GM18499 (cell line): ENCODE results near the gene ITGB1BP1.
A peak's percentile ranks its signal among the peaks of the same experiment; 100 is the strongest.

Experiments used
- ATAC-seq: cut with Tn5 transposase; IDR thresholded peaks from one replicate; pipeline ENCODE4 v1.9.1; 2021; ENCODE audit warnings: moderate number of reproducible peaks; ENCODE audit not compliant: insufficient read depth, unreplicated experiment

Gene ITGB1BP1, protein sequence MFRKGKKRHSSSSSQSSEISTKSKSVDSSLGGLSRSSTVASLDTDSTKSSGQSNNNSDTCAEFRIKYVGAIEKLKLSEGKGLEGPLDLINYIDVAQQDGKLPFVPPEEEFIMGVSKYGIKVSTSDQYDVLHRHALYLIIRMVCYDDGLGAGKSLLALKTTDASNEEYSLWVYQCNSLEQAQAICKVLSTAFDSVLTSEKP

DNA sequence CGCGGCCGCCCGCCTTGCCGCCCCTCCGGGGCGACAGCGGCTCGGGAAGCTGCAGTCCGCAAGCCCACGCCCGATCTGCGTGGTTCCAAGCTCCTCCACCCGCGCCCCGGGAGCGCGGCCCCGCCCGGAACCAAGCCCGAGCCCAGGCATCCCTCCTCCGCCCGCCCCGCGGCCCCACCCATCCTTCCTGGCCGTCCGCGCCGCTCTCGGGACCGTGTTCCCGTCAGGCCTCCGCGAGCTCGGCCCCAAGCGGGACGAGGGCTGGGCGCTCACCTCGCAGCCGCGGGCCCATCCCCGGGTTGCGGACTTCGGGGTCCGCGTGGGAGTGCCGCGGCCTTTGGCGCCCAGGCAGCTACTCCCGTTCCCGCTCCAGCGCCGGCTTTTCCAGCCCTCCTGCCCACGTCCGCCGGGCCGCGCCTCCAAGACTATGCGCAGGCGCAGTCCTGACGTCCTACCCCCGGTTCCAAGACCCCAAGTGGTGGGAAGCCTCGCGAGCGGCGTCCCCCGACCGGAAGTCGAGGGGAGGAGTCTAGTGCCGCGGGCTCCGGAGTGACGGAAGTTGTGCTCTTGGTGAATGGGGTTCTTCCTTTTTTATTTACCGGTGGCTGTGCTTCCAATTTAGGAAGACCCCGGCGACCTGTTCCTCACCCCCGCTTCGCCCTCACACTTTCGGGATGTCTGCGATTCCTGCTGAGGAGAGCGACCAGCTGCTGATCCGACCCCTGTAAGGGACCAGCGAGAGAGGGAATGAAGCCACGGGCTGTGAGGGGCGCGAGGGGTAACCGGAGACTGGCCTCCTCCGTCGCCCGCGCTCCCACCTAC is at the start of gene ITGB1BP1, which contains the start of gene CPSF3:
Gene ITGB1BP1 (minus strand): TSS at position 429 of the 822 bp plus-strand sequence. CDS start 4,831 bp downstream, outside the sequence.
Gene CPSF3 (plus strand): TSS at position 555 of the 822 bp plus-strand sequence. CDS start 120 bp downstream, at position 675.
- ATAC-seq, result peak; percentile 60

DNA sequence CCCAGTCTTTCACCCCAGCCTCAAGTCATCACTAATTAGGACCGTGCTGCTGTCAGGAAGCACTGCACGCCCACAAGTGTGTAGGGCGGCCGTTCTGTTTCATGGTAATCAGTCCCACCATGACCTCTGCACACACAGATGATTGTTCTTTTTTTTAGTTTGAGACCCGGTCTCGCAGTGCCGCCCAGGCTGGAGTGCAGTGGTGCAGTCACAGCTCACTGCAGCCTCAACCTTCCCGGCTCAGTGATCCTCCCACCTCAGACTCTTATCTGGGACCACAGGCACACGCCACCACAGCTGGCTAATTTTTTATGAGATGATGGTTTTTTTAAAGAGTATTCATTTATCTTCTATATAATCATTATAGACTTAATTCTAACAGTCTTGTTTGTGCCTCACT is 49.2 kb upstream of the ITGB1BP1 start:
- no peak for ATAC-seq

DNA sequence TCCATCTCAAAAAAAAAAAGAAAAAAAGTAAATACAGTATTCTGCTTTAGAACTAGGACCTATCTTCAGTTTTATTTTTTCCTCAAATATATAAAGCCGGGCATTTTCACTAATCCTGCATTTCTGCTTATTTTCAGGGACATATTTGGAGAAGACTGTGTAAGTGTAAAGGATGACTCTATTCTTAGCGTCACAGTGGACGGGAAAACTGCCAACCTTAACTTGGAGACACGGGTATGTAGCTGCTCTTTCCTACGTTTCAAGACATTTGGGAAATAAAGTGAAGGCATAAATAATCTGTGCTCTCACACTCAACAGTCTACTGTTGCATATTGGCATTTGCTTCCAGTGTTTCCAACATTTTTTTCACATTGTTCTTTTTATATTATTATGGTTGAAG is 47.9 kb upstream of the ITGB1BP1 start:
- ATAC-seq, result no peak

DNA sequence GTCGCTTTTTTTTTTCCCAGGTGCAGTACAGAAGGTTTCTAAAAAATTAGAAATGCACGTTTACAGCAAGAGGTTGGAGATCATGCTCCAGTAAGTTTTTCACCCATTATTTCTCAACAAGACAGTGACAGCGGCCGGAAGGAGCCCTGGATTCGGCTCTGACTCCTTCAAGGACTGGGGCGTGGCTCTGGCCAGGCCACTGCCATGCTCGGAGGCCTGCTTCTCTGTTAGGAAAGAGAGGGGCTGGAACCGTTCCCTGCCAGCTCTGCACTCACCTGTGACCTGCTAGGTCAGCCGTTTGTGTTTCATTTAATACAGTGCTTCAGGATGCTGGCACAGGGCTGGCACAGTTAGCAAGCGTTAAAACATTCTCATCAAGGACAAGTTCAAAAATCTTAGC is 44.4 kb upstream of the ITGB1BP1 start:
- ATAC-seq, result no peak

DNA sequence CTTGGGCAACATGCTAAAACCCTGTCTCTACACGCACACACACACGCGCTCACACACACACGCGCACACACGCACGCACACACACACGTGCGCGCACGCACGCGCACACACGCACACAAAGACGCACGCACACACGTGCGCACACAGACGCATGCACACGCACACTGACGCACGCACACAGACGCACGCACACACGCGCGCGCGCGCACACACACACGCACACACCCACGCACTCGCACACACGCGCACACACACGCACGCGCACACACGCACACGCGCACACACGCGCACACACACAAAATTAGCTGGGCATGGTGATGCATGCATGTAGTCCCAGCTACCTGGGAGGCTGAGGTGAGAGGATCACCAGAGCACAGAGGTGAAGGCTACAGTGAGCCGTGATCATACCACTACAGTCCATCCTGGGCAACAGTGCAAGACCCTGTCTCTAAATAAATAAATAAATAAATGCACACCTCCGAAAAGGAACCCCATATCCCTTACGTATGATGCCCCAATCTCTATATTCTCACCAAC is 42.9 kb upstream of the ITGB1BP1 start:
- no peak for ATAC-seq

DNA sequence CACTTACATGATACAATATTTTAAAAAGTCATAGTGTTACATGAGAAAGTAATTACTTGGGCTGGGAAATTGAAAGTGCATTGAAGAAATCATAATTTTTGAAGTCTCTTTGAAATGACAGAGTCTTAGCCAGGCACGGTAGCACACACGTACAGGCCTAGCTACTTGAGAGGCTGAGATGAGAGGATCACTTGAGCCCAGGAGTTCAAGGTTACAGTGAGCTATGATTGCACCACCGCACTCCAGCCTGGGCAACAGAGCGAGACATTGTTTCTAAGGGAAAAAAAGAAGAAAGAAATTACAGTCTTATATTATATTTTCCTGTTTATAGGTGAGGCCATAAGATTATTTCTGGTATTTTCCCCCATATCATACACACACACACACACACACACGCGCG is 41.8 kb upstream of the ITGB1BP1 start:
- ATAC-seq, result no peak

DNA sequence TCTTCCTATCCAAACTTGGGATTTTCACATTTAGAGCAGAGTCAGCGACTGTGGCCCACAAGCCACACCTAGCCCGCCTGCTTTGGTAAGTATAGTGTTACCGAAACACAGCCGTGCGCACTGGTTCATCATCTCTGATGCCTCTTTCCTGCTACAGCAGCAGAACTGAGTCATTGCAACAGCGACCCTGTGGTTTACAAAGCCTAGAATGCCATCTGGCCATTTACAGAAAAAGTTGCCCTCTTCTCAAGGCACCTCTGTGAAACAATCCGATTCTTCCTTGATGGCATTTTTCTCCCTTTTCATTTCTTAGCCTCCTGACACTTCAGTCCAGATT is 40.3 kb upstream of the ITGB1BP1 start:
- no peak for ATAC-seq

DNA sequence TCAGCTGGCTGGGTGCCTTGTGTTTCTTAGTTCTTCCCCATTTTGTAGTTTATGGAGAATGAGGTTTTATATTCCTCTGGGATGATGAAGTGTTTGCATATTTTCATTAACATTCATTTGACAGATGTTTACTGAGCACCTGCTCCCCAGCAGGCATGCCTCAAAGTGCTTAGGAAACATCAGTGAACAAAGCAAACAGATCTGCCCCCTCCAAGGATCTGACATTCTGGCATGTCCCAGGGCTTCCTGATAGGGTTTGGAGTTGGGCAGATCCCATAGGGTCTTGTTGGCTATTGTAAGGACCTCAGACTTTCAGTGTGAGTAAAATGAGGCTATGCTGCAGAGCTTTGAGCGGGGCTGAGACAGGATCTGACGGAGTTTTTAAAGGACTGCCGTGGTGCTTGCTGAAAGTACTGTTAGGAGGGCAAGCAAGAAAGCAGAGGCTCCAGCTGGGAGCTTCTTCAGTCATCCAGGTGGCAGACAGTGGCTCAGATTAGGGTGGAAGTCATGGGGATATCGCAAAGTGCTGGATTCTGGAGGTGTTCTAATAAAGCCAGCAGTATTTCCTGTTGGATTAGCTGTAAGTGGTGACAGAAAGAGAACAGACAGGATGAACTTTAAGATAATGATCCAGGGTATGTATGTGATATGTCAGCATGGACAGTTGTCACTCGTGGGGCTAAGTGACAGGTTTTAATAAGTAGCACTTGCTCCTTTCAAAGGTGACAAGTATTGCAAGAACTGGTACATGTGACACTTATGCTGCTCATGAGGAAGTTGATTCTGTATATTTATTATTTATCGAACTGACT is 39.8 kb upstream of the ITGB1BP1 start:
- no peak for ATAC-seq

DNA sequence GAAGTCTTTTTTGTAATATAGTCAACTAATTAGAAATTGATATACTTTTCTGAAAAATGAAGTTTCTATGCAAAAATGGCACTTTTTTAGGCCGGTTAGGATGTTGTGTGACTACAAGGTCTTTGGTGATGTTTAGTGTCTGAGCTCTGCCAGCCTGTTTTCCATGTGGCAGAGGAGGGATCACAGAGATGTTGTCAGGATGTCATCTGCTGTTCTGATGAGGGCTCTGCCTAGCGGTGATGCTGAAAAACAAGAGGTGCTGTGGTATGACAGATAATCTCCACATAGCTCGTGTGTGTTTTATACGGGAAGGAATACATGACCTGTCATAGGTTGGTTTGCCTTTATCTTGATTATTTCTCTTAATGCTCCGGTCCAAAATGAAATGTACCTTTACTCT is 39.0 kb upstream of the ITGB1BP1 start:
- ATAC-seq, result no peak

DNA sequence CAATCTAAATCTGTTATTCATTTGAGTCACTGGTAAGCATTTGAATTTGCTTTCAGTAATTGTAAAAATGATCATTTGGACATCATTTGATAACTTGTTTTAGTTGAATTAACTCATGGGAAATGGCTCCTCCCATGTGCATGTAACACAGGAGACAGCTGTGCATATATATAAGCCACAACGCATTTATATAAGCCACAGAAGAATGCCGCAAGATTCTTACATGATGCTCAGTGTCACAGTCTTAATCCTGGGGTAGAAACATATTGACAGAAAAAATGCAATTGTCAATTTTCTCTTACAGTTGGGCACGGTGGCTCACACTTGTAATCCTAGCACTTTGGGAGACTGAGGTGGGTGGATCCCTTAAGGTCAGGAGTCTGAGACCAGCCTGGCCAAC is 37.8 kb upstream of the ITGB1BP1 start:
- no peak for ATAC-seq

DNA sequence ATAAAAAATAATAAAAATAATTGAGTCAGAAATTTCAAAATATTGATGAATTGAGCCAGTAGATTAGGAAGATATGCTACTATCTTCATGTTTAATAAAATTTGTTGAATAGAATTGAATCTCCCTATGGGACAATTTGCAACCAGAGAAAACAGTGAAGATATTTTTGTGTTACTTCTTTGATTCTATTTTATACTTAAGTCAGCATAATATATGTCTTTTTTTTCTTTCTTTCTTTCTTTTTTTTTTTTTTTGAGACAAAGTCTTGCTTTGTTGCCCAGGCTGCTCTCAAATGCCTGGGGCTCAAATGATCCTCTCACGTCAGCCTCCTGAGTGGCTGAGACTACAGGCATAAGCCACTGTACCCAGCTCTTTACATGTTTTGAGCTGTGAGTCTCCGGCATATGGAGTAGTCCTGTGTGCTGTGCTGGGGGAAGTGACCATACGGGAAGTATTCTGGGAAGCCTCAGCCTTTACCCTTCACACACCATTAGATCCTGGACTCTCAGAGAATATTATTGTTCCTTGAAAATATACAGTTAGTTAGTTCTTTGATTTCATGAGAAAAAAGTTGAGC is 37.2 kb upstream of the ITGB1BP1 start:
- ATAC-seq, result no peak

DNA sequence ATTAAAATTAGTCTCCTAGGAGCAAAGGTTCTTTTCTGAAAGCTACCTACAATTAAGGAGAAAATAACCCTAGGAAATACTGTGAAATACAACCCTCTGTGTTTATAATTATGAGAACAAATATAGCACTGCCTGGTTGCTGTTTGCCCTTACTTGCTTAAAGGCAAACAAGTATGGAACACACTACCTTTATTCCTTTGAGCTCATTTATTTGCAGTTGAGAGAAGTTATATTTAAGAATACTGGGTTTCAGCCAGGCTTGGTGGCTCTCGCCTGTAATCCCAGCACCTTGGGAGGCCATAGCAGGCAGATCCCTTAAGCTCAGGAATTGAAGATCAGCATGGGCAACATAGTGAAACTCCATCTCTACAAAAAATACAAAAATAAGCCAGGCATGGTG is 27.9 kb upstream of the ITGB1BP1 start:
- no peak for ATAC-seq

DNA sequence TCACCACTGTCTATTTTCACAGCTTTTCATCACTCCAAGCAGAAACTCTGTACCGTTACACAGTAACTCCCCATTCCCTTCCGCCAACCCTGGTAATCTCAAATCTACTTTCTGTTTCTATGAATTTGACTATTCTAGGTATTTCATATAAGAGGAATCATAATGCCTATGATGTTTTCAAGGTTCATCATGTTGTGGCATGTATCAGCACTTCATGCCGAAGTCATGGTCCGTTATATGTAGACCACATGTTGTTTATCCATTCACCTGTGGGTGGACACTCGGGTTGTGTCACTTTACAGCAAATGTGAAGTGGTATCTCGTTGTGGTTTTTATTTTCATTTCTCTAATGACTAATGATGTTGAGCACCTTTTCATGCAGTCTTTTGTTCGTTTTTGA is 21.8 kb upstream of the ITGB1BP1 start:
- no peak for ATAC-seq

DNA sequence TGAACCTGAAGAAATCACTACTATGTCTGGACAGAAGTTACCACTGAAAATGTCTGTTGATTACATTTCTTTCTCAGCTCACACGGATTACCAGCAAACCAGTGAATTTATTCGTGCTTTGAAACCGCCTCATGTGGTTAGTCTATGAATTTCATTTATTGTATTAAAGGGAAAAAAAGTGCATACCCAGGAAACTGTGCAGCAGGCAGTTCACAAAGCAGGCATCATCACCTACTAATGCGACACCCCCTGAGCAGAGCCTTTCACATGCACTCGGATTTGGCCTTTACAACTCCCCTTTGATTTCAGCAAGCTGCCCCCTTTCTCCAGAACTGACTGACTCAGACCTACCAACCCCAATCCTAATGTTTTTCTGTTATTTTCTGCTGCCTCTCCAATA is 20.2 kb upstream of the ITGB1BP1 start:
- ATAC-seq, result no peak

DNA sequence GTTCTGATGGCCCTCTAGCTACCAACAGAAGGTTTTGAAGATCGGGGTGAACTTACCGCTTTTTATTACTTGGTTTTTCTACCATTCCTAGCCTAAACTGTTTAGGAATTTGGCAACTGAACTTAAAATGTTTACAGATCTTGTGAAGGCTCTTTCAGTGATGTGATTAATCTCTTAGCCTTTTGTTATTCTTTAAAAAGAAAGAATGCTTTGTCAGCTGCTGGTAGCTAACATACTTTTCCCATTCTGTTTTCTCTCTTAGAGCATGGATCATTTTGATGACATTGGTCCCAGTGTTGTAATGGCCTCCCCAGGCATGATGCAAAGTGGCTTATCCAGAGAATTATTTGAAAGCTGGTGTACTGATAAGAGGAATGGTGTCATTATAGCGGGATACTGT is 18.2 kb upstream of the ITGB1BP1 start:
- no peak for ATAC-seq

DNA sequence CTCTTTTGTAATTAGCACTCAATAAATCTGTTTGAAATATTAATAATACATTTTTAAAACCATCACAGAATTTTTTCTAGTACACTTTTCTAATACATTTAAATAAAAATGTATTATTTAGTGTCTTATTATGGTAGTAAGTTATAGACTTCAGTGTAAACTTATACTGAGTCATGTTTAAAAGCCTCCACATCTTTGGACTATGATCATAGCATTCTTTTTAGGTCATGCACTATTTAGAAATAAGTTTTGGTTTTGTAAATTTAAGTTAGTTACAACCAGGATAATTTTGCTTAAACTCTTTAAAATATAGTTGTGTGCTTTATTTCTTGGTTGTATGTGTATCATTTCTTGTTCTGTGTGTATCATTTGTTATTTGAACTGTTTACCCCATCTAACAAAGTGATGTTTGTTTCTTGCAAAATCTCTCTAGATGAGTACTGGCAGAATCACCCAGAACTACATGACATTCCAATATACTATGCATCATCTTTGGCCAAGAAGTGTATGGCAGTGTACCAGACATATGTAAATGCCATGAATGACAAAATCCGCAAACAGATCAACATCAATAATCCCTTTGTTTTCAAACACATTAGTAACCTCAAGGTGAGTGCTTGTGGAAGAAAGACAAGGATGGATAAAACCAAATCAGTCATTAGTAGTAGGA is 16.9 kb upstream of the ITGB1BP1 start:
- no peak for ATAC-seq

DNA sequence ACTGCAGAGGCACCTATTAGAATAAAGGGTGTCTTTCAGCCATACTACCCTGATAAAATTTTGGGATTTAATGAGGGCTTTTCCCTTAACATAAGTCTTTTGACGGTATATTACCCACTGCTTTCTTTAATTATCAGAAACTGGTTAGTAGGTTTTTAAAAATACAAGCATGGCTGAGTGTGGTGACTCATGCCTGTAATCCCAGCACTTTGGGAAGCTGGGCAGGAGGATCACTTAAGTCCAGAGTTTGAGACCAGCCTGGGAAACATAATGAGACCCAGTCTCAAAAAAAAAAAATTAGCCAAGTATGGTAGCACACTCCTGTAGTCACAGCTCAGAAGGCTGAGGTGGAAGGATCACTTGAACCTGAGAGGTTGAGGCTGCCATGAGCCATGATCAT is 16.2 kb upstream of the ITGB1BP1 start:
- no peak for ATAC-seq

DNA sequence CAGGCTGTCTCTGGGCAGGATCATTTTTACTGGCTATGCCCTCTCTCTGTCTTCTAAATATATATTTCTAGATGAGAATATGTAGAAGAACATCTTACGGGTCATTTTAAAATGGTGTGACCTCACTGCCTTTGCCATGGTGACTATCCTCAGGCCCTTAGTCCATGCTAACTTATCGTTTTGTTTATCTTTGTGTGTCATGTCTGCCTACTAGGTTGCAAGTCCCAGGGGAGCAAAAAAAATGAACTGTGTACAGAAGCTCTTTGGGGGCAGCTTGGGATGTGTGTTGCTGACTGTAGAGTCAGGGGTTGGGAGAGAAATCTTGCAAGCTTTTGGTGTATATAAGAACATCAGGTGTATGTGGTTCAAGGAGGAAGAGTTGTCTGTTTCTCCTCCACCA is 11.2 kb upstream of the ITGB1BP1 start:
- ATAC-seq, result no peak

DNA sequence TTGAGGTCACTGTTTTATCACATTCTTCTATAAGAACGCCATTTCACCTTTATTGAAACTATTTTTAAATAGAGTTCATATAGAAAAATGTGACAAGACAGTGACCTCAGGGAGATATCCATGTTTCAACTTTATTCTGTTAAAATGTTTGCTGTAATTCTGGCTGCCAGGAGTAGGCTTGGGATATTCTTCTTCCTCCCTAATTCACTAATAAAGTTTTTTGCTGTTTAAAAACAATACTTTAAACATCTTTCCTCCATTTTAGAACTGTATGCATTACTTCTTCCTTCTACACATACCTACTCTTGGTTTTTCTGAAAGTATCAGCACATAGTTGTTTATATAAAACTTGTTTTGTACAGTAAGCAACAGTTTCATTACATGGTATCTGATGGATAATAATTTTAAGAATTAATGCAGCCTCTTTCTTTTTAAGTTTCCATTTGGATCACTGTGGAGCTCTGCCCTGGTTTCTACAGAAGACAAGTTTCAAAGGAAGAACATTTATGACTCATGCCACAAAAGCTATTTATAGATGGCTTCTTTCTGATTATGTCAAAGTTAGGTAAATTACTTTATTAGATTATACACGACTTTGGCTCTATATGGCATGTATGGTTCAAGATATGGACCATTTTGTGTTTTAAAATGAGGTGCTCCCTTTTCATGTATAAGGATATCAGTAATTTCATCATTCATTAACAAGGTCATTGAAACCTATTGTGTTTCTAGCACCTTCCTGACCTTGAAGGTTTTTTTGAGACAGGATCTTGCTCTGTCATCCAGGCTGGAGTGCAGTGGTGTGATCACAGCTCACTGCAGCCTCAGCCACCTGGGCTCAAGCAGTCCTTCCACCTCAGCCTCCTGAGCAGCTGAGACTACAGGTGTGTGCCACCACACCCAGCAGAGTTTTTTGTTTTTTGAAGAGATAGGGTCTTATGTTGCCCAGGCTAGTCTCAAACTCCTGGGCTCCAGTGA is 7.3 kb upstream of the ITGB1BP1 start:
- ATAC-seq, result no peak
